Activated naive CD4-positive, alpha-beta T cell treated with anti-CD3 and anti-CD28 coated beads, Interleukin-2, amount 50 U/mL, for 16 hours (primary cell): Measurements from ENCODE around the gene ELOF1.
A peak's percentile ranks its signal among the peaks of the same experiment; 100 is the strongest.
"Not testable (repeated sequence)": the region's sequence is repeated elsewhere in the genome, so short reads cannot be mapped to it uniquely, and the experiment has no call there.

ENCODE experiments used
- DNase-seq: peaks from one replicate; pipeline ENCODE4 v3.0.0-alpha.2; 2020

The ELOF1 gene

GRCh38 chr19:11558881-11559828, at the start of gene ELOF1:
Gene ELOF1, minus strand, starts transcription at chr19:11559230. Its CDS starts 4,883 bp downstream, at chr19:11554347.
- DNase-seq = peak; percentile 97

GRCh38 chr19:11606484-11606883, 47.5 kb upstream of the ELOF1 start:
- DNase-seq = no peak

GRCh38 chr19:11599704-11600103, 40.7 kb upstream of the ELOF1 start:
- not testable (repeated sequence) for DNase-seq

GRCh38 chr19:11598746-11599145, 39.7 kb upstream of the ELOF1 start:
- no peak for DNase-seq

- DNase-seq = no peak
Measured at GRCh38 chr19:11598103-11598483, 39.1 kb upstream of the ELOF1 start.

GRCh38 chr19:11597202-11598102, 38.4 kb upstream of the ELOF1 start, which contains the start of gene ZNF627:
Gene ZNF627, plus strand, starts transcription at chr19:11597483. Its CDS starts 145 bp downstream, at chr19:11597628.
- DNase-seq = peak; percentile 97

- DNase-seq = no peak
Measured at GRCh38 chr19:11596156-11596555, 37.1 kb upstream of the ELOF1 start.

GRCh38 chr19:11594084-11594483, 35.1 kb upstream of the ELOF1 start:
- no peak for DNase-seq

- DNase-seq = no peak
Measured at GRCh38 chr19:11587975-11588631, 29.1 kb upstream of the ELOF1 start.

- peak; percentile 79 for DNase-seq
Measured at GRCh38 chr19:11587302-11587974, 28.4 kb upstream of the ELOF1 start.

- no peak for DNase-seq
Measured at GRCh38 chr19:11586331-11586730, 27.3 kb upstream of the ELOF1 start.

- peak; percentile 55 for DNase-seq
Measured at GRCh38 chr19:11581740-11582139, 22.7 kb upstream of the ELOF1 start.

- DNase-seq = no peak
Measured at GRCh38 chr19:11580116-11580515, 21.1 kb upstream of the ELOF1 start.

- peak; percentile 29 for DNase-seq
Measured at GRCh38 chr19:11578258-11579142, 19.5 kb upstream of the ELOF1 start.

- no peak for DNase-seq
Measured at GRCh38 chr19:11577451-11578257, 18.6 kb upstream of the ELOF1 start, which contains the start of gene ACP5. Gene ACP5, minus strand, starts transcription at chr19:11577645. Its CDS starts 328 bp downstream, at chr19:11577317.

GRCh38 chr19:11576227-11576626, 17.2 kb upstream of the ELOF1 start:
- no peak for DNase-seq

- no peak for DNase-seq
Measured at GRCh38 chr19:11574689-11575088, 15.7 kb upstream of the ELOF1 start.

- DNase-seq = not testable (repeated sequence)
Measured at GRCh38 chr19:11573763-11574162, 14.7 kb upstream of the ELOF1 start.

GRCh38 chr19:11573354-11573753, 14.3 kb upstream of the ELOF1 start:
- not testable (repeated sequence) for DNase-seq

- DNase-seq = no peak
Measured at GRCh38 chr19:11570039-11570462, 11.0 kb upstream of the ELOF1 start.
